GM20431 (cell line): ENCODE measurements around the gene SEMG2.

Source experiments
- in situ Hi-C: fragments of 300-500 bp; cut with MseI, MboI; formaldehyde crosslinking; loops from one replicate; pipeline ENCODE4 v1.15.0; 2020; ENCODE audit warnings: low sequenced_read_pairs; ENCODE audit not compliant: unreplicated experiment

SEMG2 gene

GRCh38 chr20:45221076-45221475 lies at the start of gene SEMG2:
Gene SEMG2 (plus strand): TSS chr20:45221373. CDS start chr20:45221390, 17 bp downstream.
- in situ Hi-C loops, result no loop called here

GRCh38 chr20:45173522-45173921 lies 47.7 kb upstream of the SEMG2 start:
- in situ Hi-C loops, result no loop called here

GRCh38 chr20:45174434-45175364 lies 46.5 kb upstream of the SEMG2 start, which contains the start of gene PI3:
Gene PI3 (plus strand): TSS chr20:45174902. CDS start chr20:45174923, 21 bp downstream.
- in situ Hi-C loops, result no loop called here

GRCh38 chr20:45176526-45177267 lies 44.5 kb upstream of the SEMG2 start:
- in situ Hi-C loops, result no loop called here

GRCh38 chr20:45179166-45179565 lies 42.0 kb upstream of the SEMG2 start:
- in situ Hi-C loops, result no loop called here

- in situ Hi-C loops, result no loop called here
Measured at GRCh38 chr20:45181639-45182038, 39.5 kb upstream of the SEMG2 start.

GRCh38 chr20:45183084-45183483 lies 38.1 kb upstream of the SEMG2 start:
- in situ Hi-C loops, result no loop called here

GRCh38 chr20:45187693-45188092 lies 33.5 kb upstream of the SEMG2 start:
- in situ Hi-C loops, result no loop called here

GRCh38 chr20:45189067-45189609 lies 32.0 kb upstream of the SEMG2 start:
- in situ Hi-C loops, result no loop called here

GRCh38 chr20:45189861-45190260 lies 31.3 kb upstream of the SEMG2 start:
- in situ Hi-C loops, result no loop called here

- in situ Hi-C loops, result no loop called here
Measured at GRCh38 chr20:45191926-45192325, 29.2 kb upstream of the SEMG2 start.

- in situ Hi-C loops, result no loop called here
Measured at GRCh38 chr20:45193331-45193730, 27.8 kb upstream of the SEMG2 start.

GRCh38 chr20:45206725-45207124 lies 14.4 kb upstream of the SEMG2 start, which contains the start of gene SEMG1:
Gene SEMG1 (plus strand): TSS chr20:45207033. CDS start chr20:45207054, 21 bp downstream.
- in situ Hi-C loops, result no loop called here

- in situ Hi-C loops, result no loop called here
Measured at GRCh38 chr20:45209924-45210323, 11.2 kb upstream of the SEMG2 start.

- in situ Hi-C loops, result no loop called here
Measured at GRCh38 chr20:45211569-45212474, 9.4 kb upstream of the SEMG2 start.

- in situ Hi-C loops, result no loop called here
Measured at GRCh38 chr20:45212836-45213235, 8.3 kb upstream of the SEMG2 start.

- in situ Hi-C loops, result no loop called here
Measured at GRCh38 chr20:45218124-45218523, 3.0 kb upstream of the SEMG2 start.

- in situ Hi-C loops, result no loop called here
Measured at GRCh38 chr20:45218636-45219035, 2.5 kb upstream of the SEMG2 start.

GRCh38 chr20:45223136-45223535 lies 2.0 kb downstream of the SEMG2 start:
- in situ Hi-C loops, result no loop called here

- in situ Hi-C loops, result no loop called here
Measured at GRCh38 chr20:45226287-45226686, 5.1 kb downstream of the SEMG2 start.
